CD4-positive, alpha-beta T cell treated with Interleukin-15 for 4 hours (primary cell): ENCODE measurements around the gene TRPV2.
A peak's percentile ranks its signal among the peaks of the same experiment; 100 is the strongest.
"Not testable (repeated sequence)": the region's sequence is repeated elsewhere in the genome, so short reads cannot be mapped to it uniquely, and the experiment has no call there.

Experiments used
- DNase-seq: peaks from one replicate; pipeline ENCODE4 v3.0.0-alpha.2; 2020; ENCODE audit warnings: low spot score

Gene TRPV2

GRCh38 chr17:16438173-16438556, 22.8 kb downstream of the TRPV2 start:
- DNase-seq: no peak

- DNase-seq: peak; percentile 98
Measured at GRCh38 chr17:16438557-16439302, 23.4 kb downstream of the TRPV2 start.

GRCh38 chr17:16439303-16439791, 24.0 kb downstream of the TRPV2 start:
- peak; percentile 21 for DNase-seq

- peak; percentile 36 for DNase-seq
Measured at GRCh38 chr17:16439811-16440351, 24.5 kb downstream of the TRPV2 start.

- DNase-seq: not testable (repeated sequence)
Measured at GRCh38 chr17:16440354-16440753, 25.0 kb downstream of the TRPV2 start.

- DNase-seq: no peak
Measured at GRCh38 chr17:16440901-16441629, 25.7 kb downstream of the TRPV2 start.

GRCh38 chr17:16442141-16442540, 26.8 kb downstream of the TRPV2 start:
- no peak for DNase-seq

GRCh38 chr17:16442594-16443510, 27.5 kb downstream of the TRPV2 start:
- no peak for DNase-seq

GRCh38 chr17:16443511-16444257, 28.3 kb downstream of the TRPV2 start:
- no peak for DNase-seq

GRCh38 chr17:16444258-16444886, 29.0 kb downstream of the TRPV2 start:
- DNase-seq: no peak

- DNase-seq: no peak
Measured at GRCh38 chr17:16446338-16446983, 31.1 kb downstream of the TRPV2 start.

GRCh38 chr17:16447676-16448075, 32.3 kb downstream of the TRPV2 start:
- DNase-seq: no peak

- no peak for DNase-seq
Measured at GRCh38 chr17:16448490-16448889, 33.1 kb downstream of the TRPV2 start.

GRCh38 chr17:16449121-16449570, 33.8 kb downstream of the TRPV2 start:
- DNase-seq: no peak

GRCh38 chr17:16450028-16450427, 34.7 kb downstream of the TRPV2 start:
- no peak for DNase-seq

- DNase-seq: not testable (repeated sequence)
Measured at GRCh38 chr17:16452268-16452667, 36.9 kb downstream of the TRPV2 start.

- no peak for DNase-seq
Measured at GRCh38 chr17:16453493-16453851, 38.1 kb downstream of the TRPV2 start.

- DNase-seq: no peak
Measured at GRCh38 chr17:16455997-16456741, 40.8 kb downstream of the TRPV2 start.

- no peak for DNase-seq
Measured at GRCh38 chr17:16456742-16457316, 41.5 kb downstream of the TRPV2 start.
